Neural progenitor cell (in vitro differentiated cells): Measurements from ENCODE around the gene MBP.
"Not testable (repeated sequence)": the region's sequence is repeated elsewhere in the genome, so short reads cannot be mapped to it uniquely, and the experiment has no call there.

Source experiments
- CTCF ChIP-seq: fragments of 200-600 bp; sonication (generic); IDR thresholded peaks from 2 replicates; pipeline ENCODE4 v1.5.1; 2017; ENCODE audit warnings: antibody characterized with exemption, mild to moderate bottlenecking
- EZH2 ChIP-seq: fragments of 200-600 bp; sonication (generic); IDR thresholded peaks from 2 replicates; pipeline ENCODE4 v1.6.1; 2017; ENCODE audit warnings: antibody characterized with exemption, mild to moderate bottlenecking, moderate library complexity
- EZH2phosphoT487 ChIP-seq: fragments of 200-600 bp; sonication (generic); IDR thresholded peaks from 2 replicates; pipeline ENCODE4 v1.6.1; 2017; ENCODE audit warnings: antibody characterized with exemption

- TF ChIP-seq CTCF, EZH2, EZH2phosphoT487: not testable (repeated sequence)
Measured at GRCh38 chr18:77018650-77019049, 113.9 kb downstream of the MBP start.
